ENCODE data around the gene TSPAN16. TPM values are rescaled to one million over a fixed set of nuclear protein-coding genes. Genes with fewer than 3 reads are reported as not detected.

TSPAN16 gene
- total and polyA plus RNA-seq, 8 donors, result 0.26 TPM; not detected in 7

- Histone ChIP-seq H3K4me1 (peaks cover 7 to 51% of the 10 kb centered on the region in 2 donors), H3K27me3 (no peaks in the 10 kb centered on the region), H3K4me3 (no peak overlapping the region), H3K36me3 (peaks cover 0 to 56% of the 10 kb centered on the region in 2 donors), H3K9me3 (no peaks in the 10 kb centered on the region), H3K27ac (peak overlapping the region in 1 of 2 donors; percentile 13)
- DNase-seq (no peak), ATAC-seq (no peak)
- intact Hi-C loops (cut with DNase I), result no loop called here
- TF ChIP-seq, protein P1, sequence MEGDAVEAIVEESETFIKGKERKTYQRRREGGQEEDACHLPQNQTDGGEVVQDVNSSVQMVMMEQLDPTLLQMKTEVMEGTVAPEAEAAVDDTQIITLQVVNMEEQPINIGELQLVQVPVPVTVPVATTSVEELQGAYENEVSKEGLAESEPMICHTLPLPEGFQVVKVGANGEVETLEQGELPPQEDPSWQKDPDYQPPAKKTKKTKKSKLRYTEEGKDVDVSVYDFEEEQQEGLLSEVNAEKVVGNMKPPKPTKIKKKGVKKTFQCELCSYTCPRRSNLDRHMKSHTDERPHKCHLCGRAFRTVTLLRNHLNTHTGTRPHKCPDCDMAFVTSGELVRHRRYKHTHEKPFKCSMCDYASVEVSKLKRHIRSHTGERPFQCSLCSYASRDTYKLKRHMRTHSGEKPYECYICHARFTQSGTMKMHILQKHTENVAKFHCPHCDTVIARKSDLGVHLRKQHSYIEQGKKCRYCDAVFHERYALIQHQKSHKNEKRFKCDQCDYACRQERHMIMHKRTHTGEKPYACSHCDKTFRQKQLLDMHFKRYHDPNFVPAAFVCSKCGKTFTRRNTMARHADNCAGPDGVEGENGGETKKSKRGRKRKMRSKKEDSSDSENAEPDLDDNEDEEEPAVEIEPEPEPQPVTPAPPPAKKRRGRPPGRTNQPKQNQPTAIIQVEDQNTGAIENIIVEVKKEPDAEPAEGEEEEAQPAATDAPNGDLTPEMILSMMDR (IDR thresholded peaks at IDR 0.05), result no peak
These were observed 44.7 kb upstream of the TSPAN16 start for GRCh38 chr19:11251217-11251616.

DNA sequence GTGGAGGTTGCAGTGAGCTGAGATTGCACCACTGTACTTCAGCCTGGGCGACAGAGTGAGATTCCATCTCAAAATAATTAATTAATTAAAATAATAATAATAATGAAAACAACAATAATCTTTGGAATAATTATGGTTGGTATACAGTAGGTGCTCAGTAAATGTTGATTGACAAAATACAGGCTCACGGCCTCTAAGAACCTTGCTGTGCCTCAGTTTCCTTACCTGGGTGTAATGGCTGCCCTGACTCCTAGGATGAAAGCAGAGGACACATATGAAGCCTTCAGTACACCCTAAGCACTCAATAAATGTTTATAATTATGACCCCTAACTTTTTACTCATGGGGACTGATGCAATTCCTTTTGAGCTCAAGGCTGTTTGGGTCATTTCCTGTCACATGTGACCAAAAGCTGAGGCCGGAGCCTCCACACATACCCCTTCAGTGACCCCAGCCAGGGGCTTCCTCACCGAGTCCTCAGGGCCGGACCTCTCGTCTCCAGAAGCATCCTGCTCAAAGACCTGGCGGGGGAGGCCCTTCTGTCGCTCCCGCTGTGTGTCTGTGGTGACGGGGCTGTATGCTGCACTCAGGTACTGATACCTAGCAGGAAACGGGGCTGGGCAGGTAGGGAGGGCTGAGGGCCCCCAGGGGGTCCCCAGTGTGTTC lies 44.2 kb upstream of the TSPAN16 start:
- H3K4me3 ChIP-seq, result no peak overlapping the region
- peak overlapping the region in 1 of 2 donors; percentile 70 for H3K27ac ChIP-seq
- DNase-seq (no peak), ATAC-seq (no peak)
- no peaks in the 10 kb centered on the region for H3K27me3 ChIP-seq
- H3K36me3 ChIP-seq, result peaks cover 0 to 50% of the 10 kb centered on the region in 2 donors
- no peaks in the 10 kb centered on the region for H3K9me3 ChIP-seq
- peaks cover 9 to 45% of the 10 kb centered on the region in 2 donors for H3K4me1 ChIP-seq
- TF ChIP-seq, protein P1 (IDR thresholded peaks at IDR 0.05), result no peak
- intact Hi-C loops (cut with DNase I), result no loop called here

- H3K9me3 ChIP-seq, result no peaks in the 10 kb centered on the region
- H3K27ac ChIP-seq, result peak overlapping the region; percentile 39 to 70
- TF ChIP-seq, protein P1 (IDR thresholded peaks at IDR 0.05), result no peak
- no peaks in the 10 kb centered on the region for H3K27me3 ChIP-seq
- H3K4me1 ChIP-seq, result peaks cover 9 to 37% of the 10 kb centered on the region in 2 donors
- DNase-seq (no peak), ATAC-seq (peak; percentile 17)
- peaks cover 0 to 46% of the 10 kb centered on the region in 2 donors for H3K36me3 ChIP-seq
- intact Hi-C loops (cut with DNase I), result no loop called here
- H3K4me3 ChIP-seq, result no peak overlapping the region
These were observed 43.1 kb upstream of the TSPAN16 start for GRCh38 chr19:11252665-11253355.

GRCh38 chr19:11254666-11255065 lies 41.3 kb upstream of the TSPAN16 start:
- no peak for DNase-seq
- H3K4me3 ChIP-seq, result no peak overlapping the region
- H3K36me3 ChIP-seq, result peaks cover 0 to 28% of the 10 kb centered on the region in 2 donors
- TF ChIP-seq, protein P1 (IDR thresholded peaks at IDR 0.05), result no peak
- no peak for ATAC-seq
- H3K27me3 ChIP-seq, result no peaks in the 10 kb centered on the region
- no peaks in the 10 kb centered on the region for H3K9me3 ChIP-seq
- intact Hi-C loops (cut with DNase I), result no loop called here
- H3K4me1 ChIP-seq, result peaks cover 9 to 30% of the 10 kb centered on the region in 2 donors
- H3K27ac ChIP-seq, result peak overlapping the region in 1 of 2 donors; percentile 59

DNA sequence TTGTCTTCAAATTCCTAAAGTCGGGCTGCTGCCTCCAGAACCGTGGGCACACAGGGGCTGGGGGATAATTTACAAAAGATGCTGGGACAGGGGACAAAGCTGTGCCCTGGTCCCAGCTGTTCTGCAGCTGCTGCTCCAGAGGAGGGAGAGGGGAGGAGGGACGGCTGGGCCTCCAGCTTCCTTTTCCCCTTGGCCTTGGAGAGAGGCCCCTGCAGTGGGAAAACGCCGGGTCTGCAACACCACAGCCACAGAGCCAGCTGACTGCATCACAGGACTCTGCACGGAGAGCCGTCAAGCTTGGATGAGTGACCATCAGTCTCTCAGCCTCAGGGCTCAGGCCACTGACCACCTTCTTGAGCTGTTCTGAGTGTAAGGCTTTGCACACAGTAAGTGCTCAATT lies 39.8 kb upstream of the TSPAN16 start:
- no peak for ATAC-seq
- TF ChIP-seq, protein P1 (IDR thresholded peaks at IDR 0.05), result no peak

More for the DNA sequence above, 39.8 kb upstream of the TSPAN16 start:
- Histone ChIP-seq H3K4me3 (no peak overlapping the region), H3K36me3 (peaks cover 0 to 15% of the 10 kb centered on the region in 2 donors), H3K4me1 (peaks cover 9 to 30% of the 10 kb centered on the region in 2 donors), H3K27me3 (peaks cover 0 to 8% of the 10 kb centered on the region in 2 donors), H3K27ac (peak overlapping the region in 1 of 2 donors; percentile 53), H3K9me3 (no peaks in the 10 kb centered on the region)
- peak in 2 of 4 donors; percentile 72 to 89 for DNase-seq
- intact Hi-C loops (cut with DNase I), result no loop called here
